ENCODE data around the gene DLGAP4. TPM values are rescaled to one million over a fixed set of nuclear protein-coding genes. Genes with fewer than 3 reads are reported as not detected.

The DLGAP4 gene
- total RNA-seq, 1 experiment from 2014 or later: 80.3 TPM

DNA sequence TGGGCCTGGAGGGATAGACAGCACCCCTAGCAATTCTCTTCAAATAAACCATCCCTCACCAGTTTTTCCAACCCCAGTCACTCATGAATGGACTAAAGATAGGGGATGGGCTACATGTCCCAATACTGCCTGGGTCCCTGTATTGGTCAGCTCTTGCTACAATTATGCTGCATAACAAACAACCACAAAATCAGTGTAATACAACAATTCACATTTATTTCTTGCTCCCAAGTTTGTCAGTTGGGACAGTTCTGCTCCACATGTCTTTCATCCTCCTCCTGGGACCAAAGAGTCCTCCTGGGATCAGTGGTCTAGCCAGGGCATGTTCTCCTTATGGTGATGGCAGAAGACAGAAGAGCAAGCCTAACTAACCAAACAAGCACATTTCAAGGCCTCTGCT, 143.5 kb downstream of the DLGAP4 start:
- CTCF ChIA-PET: interaction anchor here (3.1 to 14.3 kb wide), 2 partner anchors 10 to 249 kb away, joined by 25 to 196 read pairs; no protein-coding TSS in a partner anchor

GRCh38 chr20:36454332-36454697, 148.2 kb downstream of the DLGAP4 start:
- no peak overlapping the region for H3K4me3 Mint-ChIP-seq (ENCODE audit: unreplicated experiment)
- TF ChIP-seq, protein P1, sequence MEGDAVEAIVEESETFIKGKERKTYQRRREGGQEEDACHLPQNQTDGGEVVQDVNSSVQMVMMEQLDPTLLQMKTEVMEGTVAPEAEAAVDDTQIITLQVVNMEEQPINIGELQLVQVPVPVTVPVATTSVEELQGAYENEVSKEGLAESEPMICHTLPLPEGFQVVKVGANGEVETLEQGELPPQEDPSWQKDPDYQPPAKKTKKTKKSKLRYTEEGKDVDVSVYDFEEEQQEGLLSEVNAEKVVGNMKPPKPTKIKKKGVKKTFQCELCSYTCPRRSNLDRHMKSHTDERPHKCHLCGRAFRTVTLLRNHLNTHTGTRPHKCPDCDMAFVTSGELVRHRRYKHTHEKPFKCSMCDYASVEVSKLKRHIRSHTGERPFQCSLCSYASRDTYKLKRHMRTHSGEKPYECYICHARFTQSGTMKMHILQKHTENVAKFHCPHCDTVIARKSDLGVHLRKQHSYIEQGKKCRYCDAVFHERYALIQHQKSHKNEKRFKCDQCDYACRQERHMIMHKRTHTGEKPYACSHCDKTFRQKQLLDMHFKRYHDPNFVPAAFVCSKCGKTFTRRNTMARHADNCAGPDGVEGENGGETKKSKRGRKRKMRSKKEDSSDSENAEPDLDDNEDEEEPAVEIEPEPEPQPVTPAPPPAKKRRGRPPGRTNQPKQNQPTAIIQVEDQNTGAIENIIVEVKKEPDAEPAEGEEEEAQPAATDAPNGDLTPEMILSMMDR (IDR thresholded peaks at IDR 0.05; ENCODE audit: unreplicated experiment): no peak
- peaks cover 6% of the 10 kb centered on the region for H3K9me3 Mint-ChIP-seq (ENCODE audit: unreplicated experiment)
- DNase-seq (ENCODE audit: unreplicated experiment): no peak
- H3K36me3 Mint-ChIP-seq (ENCODE audit: insufficient read depth, unreplicated experiment): peaks cover under 1% of the 10 kb centered on the region
- BruUV-seq (replicated peaks): no TSS peak
- POLR2A ChIA-PET: no interaction called here
- intact Hi-C loops (cut with micrococcal nuclease): no loop called here
- H3K27ac Mint-ChIP-seq (ENCODE audit: low read depth, unreplicated experiment): no peak overlapping the region
- H3K4me1 Mint-ChIP-seq (ENCODE audit: insufficient read depth, unreplicated experiment): no peaks in the 10 kb centered on the region
- peaks cover 36% of the 10 kb centered on the region for H3K27me3 Mint-ChIP-seq (ENCODE audit: insufficient read depth, unreplicated experiment)
- CTCF ChIA-PET: interaction anchor here (0.8 to 1.2 kb wide), 2 partner anchors 15 to 181 kb away, joined by 3 to 4 read pairs; no protein-coding TSS in a partner anchor

More for the DNA sequence above, 143.5 kb downstream of the DLGAP4 start:
- no peaks in the 10 kb centered on the region for H3K4me1 Mint-ChIP-seq (ENCODE audit: insufficient read depth, unreplicated experiment)
- H3K27ac Mint-ChIP-seq (ENCODE audit: low read depth, unreplicated experiment): no peak overlapping the region
- peaks cover 20% of the 10 kb centered on the region for H3K27me3 Mint-ChIP-seq (ENCODE audit: insufficient read depth, unreplicated experiment)
- TF ChIP-seq, protein P1 (IDR thresholded peaks at IDR 0.05; ENCODE audit: unreplicated experiment): no peak
- POLR2A ChIA-PET: no interaction called here
- intact Hi-C loops (cut with micrococcal nuclease): loop anchor here (10.0 kb wide), 1 partner anchor 455 kb away; no protein-coding TSS in a partner anchor
- H3K36me3 Mint-ChIP-seq (ENCODE audit: insufficient read depth, unreplicated experiment): peaks cover 9% of the 10 kb centered on the region
- BruUV-seq (replicated peaks): no TSS peak
- DNase-seq (ENCODE audit: unreplicated experiment): no peak
- H3K4me3 Mint-ChIP-seq (ENCODE audit: unreplicated experiment): no peak overlapping the region
- H3K9me3 Mint-ChIP-seq (ENCODE audit: unreplicated experiment): peaks cover 6% of the 10 kb centered on the region

DNA sequence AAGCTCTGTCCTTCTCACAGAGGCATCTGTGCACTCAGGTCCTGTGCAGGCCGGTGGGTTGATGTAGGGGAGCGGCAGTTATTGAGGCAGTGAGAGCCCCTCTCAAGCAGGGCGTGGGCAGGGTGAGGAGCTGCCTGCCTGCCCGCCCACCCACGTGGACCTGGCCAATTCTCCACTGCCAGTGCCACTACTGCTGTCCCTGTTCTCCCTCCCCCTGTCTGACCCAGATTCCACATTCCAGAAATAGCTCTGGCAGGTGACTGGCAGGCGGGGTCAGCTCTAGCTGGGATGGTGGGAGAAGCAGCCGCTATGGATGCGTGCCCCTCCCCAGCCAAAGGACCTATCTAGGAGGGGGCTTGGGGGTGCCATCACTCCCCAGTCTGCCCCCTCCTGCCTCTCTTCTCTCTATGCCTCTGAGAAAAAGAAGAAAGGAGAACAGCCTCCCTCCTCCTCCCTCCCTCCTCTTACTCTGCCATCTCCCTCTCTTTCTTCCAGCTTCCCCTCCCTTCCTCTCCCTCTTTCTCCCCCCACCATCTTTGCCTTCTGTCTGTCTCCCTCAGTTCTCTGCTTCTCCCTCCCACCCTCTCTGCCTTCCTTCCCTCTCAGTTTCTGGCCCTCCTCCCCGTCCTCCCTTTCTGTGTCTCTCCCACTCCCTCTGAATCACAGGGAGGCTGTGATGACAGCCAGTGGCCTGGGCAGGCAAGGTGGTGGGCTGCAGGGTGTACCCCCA, 148.7 kb downstream of the DLGAP4 start:
- Mint-ChIP-seq H3K27me3 (ENCODE audit: insufficient read depth, unreplicated experiment) (peaks cover 31% of the 10 kb centered on the region), H3K27ac (ENCODE audit: low read depth, unreplicated experiment) (no peak overlapping the region), H3K36me3 (ENCODE audit: insufficient read depth, unreplicated experiment) (no peaks in the 10 kb centered on the region), H3K4me1 (ENCODE audit: insufficient read depth, unreplicated experiment) (no peaks in the 10 kb centered on the region), H3K9me3 (ENCODE audit: unreplicated experiment) (peaks cover under 1% of the 10 kb centered on the region), H3K4me3 (ENCODE audit: unreplicated experiment) (no peak overlapping the region)
- no TSS peak for BruUV-seq (replicated peaks)
- no peak for DNase-seq (ENCODE audit: unreplicated experiment)
- intact Hi-C loops (cut with micrococcal nuclease): no loop called here
- CTCF ChIA-PET: interaction anchor here (0.6 to 1.2 kb wide), 3 partner anchors 15 to 248 kb away, joined by 3 to 4 read pairs (median 3); no protein-coding TSS in a partner anchor
- POLR2A ChIA-PET: no interaction called here
- TF ChIP-seq, protein P1 (IDR thresholded peaks at IDR 0.05; ENCODE audit: unreplicated experiment): no peak

DNA sequence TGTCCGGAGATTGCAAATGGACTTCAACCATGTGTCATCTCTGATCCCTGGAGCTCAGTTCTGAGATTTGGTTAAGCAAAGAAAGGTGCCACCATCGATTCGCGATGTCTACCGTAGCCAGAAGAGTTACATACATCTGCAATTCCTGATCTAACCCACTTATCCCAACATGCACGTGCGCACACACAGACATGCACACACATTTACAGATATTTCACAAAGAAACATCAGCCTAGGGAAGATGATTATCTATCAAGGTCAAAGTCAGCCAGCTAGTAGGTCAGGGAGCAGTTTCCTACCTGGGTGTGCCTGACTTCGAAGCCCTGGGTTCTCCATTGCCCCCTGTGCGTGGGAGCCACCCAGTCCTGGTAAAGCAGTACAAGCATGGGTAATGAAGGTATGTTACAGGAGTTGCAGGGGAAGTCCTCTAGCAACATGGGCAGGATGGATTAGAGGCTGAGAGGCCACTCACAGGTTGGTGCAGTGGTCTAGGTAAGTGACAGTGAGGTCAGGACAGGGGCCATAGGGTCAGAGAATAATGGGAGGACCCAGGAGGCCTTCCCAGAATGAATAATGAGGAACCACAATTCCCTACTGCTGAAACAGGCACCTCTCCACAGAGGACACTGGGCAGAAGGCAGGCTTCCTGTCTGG, 150.0 kb downstream of the DLGAP4 start:
- CTCF ChIA-PET: no interaction called here
- no peak overlapping the region for H3K27ac Mint-ChIP-seq (ENCODE audit: low read depth, unreplicated experiment)
- POLR2A ChIA-PET: no interaction called here

More for the DNA sequence above, 150.0 kb downstream of the DLGAP4 start:
- Mint-ChIP-seq H3K4me3 (ENCODE audit: unreplicated experiment) (no peak overlapping the region), H3K9me3 (ENCODE audit: unreplicated experiment) (no peaks in the 10 kb centered on the region), H3K4me1 (ENCODE audit: insufficient read depth, unreplicated experiment) (peaks cover 6% of the 10 kb centered on the region), H3K27me3 (ENCODE audit: insufficient read depth, unreplicated experiment) (peaks cover 29% of the 10 kb centered on the region), H3K36me3 (ENCODE audit: insufficient read depth, unreplicated experiment) (no peaks in the 10 kb centered on the region)
- no peak for DNase-seq (ENCODE audit: unreplicated experiment)
- BruUV-seq (replicated peaks): no TSS peak
- TF ChIP-seq, protein P1 (IDR thresholded peaks at IDR 0.05; ENCODE audit: unreplicated experiment): no peak
- intact Hi-C loops (cut with micrococcal nuclease): no loop called here
